ENCODE data around the gene MAN1C1. TPM values are rescaled to one million over a fixed set of nuclear protein-coding genes. Genes with fewer than 3 reads are reported as not detected.

MAN1C1 gene
- 39.4 TPM for total RNA-seq

GRCh38 chr1:25616095-25616986 is at the start of gene MAN1C1:
Gene MAN1C1 (plus strand): TSS chr1:25616791. CDS start chr1:25617798, 1,007 bp downstream.
- ATAC-seq: peak; percentile 90
- DNase-seq (ENCODE audit: low spot score): peak; percentile 94

GRCh38 chr1:25567710-25568089 is 48.9 kb upstream of the MAN1C1 start:
- DNase-seq (ENCODE audit: low spot score) (no peak), ATAC-seq (no peak)

- ATAC-seq: no peak
- DNase-seq (ENCODE audit: low spot score): no peak
Observed at GRCh38 chr1:25568090-25568833, 48.3 kb upstream of the MAN1C1 start.

- DNase-seq (ENCODE audit: low spot score) (no peak), ATAC-seq (no peak)
Observed at GRCh38 chr1:25568834-25569596, 47.6 kb upstream of the MAN1C1 start.

- ATAC-seq: no peak
Observed at GRCh38 chr1:25569597-25570396, 46.8 kb upstream of the MAN1C1 start.

GRCh38 chr1:25570798-25571521 is 45.6 kb upstream of the MAN1C1 start:
- DNase-seq (ENCODE audit: low spot score): no peak
- ATAC-seq: peak; percentile 1

More at GRCh38 chr1:25569597-25570396, 46.8 kb upstream of the MAN1C1 start:
- DNase-seq (ENCODE audit: low spot score): no peak

GRCh38 chr1:25571522-25571970 is 45.0 kb upstream of the MAN1C1 start:
- peak; percentile 66 for ATAC-seq
- peak; percentile 86 for DNase-seq (ENCODE audit: low spot score)

GRCh38 chr1:25572107-25572506 is 44.5 kb upstream of the MAN1C1 start:
- peak; percentile 2 for ATAC-seq
- no peak for DNase-seq (ENCODE audit: low spot score)

GRCh38 chr1:25572708-25573590 is 43.6 kb upstream of the MAN1C1 start:
- ATAC-seq (peak; percentile 58), DNase-seq (ENCODE audit: low spot score) (peak; percentile 60)

GRCh38 chr1:25573591-25573930 is 43.0 kb upstream of the MAN1C1 start:
- peak; percentile 87 for DNase-seq (ENCODE audit: low spot score)
- ATAC-seq: peak; percentile 74

- ATAC-seq (peak; percentile 28), DNase-seq (ENCODE audit: low spot score) (peak; percentile 61)
Observed at GRCh38 chr1:25573961-25574360, 42.6 kb upstream of the MAN1C1 start.

GRCh38 chr1:25575191-25575590 is 41.4 kb upstream of the MAN1C1 start:
- DNase-seq (ENCODE audit: low spot score): no peak

GRCh38 chr1:25576459-25577133 is 40.0 kb upstream of the MAN1C1 start:
- ATAC-seq: no peak
- no peak for DNase-seq (ENCODE audit: low spot score)

More at GRCh38 chr1:25575191-25575590, 41.4 kb upstream of the MAN1C1 start:
- ATAC-seq: no peak

GRCh38 chr1:25577134-25577920 is 39.3 kb upstream of the MAN1C1 start:
- DNase-seq (ENCODE audit: low spot score) (no peak), ATAC-seq (no peak)

- DNase-seq (ENCODE audit: low spot score) (no peak), ATAC-seq (no peak)
Observed at GRCh38 chr1:25579292-25580252, 37.0 kb upstream of the MAN1C1 start.

- ATAC-seq: no peak
- DNase-seq (ENCODE audit: low spot score): no peak
Observed at GRCh38 chr1:25580927-25581326, 35.7 kb upstream of the MAN1C1 start.

All from left lobe of liver (tissue), 2 donors.